Mesendoderm (in vitro differentiated cells): ENCODE results near the gene PNRC2.

ENCODE experiments used
- DNase-seq: peaks from one replicate; pipeline ENCODE4 v3.0.0; 2013
- H2AK5ac ChIP-seq: 2 replicates; pipeline ENCODE4 v1.6.1; 2013; ENCODE audit warnings: low read length, inconsistent platforms
- H2BK120ac ChIP-seq: 2 replicates; pipeline ENCODE4 v1.6.1; 2013; ENCODE audit warnings: low read depth, mild to moderate bottlenecking, low read length, moderate library complexity, mixed read lengths
- H2BK15ac ChIP-seq: replicated peaks from 2 replicates; pipeline ENCODE4 v1.6.1; 2013; ENCODE audit warnings: low read depth, mild to moderate bottlenecking, moderate library complexity
- H2BK5ac ChIP-seq: 2 replicates; pipeline ENCODE4 v1.6.1; 2013; ENCODE audit warnings: low read length, inconsistent platforms
- H3K18ac ChIP-seq: 2 replicates; pipeline ENCODE4 v1.6.1; 2013; ENCODE audit warnings: mild to moderate bottlenecking, low read length, mixed read lengths
- H3K23ac ChIP-seq: one replicate; pipeline ENCODE4 v1.6.1; 2013; ENCODE audit warnings: low read length
- H3K27ac ChIP-seq: 2 replicates; pipeline ENCODE4 v1.5.1; 2013; ENCODE audit warnings: low read depth, mild to moderate bottlenecking, inconsistent platforms, low read length, moderate library complexity
- H3K27me3 ChIP-seq: 2 replicates; pipeline ENCODE4 v1.6.1; 2013; ENCODE audit warnings: low read length, control low read depth, mild to moderate bottlenecking, inconsistent platforms; ENCODE audit not compliant: insufficient read depth, poor library complexity
- H3K36me3 ChIP-seq: 2 replicates; pipeline ENCODE4 v1.6.1; 2013; ENCODE audit warnings: low read length, inconsistent platforms; ENCODE audit not compliant: control insufficient read depth, insufficient read depth
- H3K4ac ChIP-seq: one replicate; pipeline ENCODE4 v1.6.1; 2013; ENCODE audit warnings: low read depth, mild to moderate bottlenecking, low read length, moderate library complexity
- H3K4me1 ChIP-seq: 2 replicates; pipeline ENCODE4 v1.6.1; 2013; ENCODE audit warnings: low read depth, low read length, inconsistent platforms; ENCODE audit not compliant: control insufficient read depth
- H3K4me2 ChIP-seq: 2 replicates; pipeline ENCODE4 v1.6.1; 2013; ENCODE audit warnings: low read length
- H3K4me3 ChIP-seq: 2 replicates; pipeline ENCODE4 v1.5.1; 2013; ENCODE audit warnings: mild to moderate bottlenecking, low read length
- H3K56ac ChIP-seq: one replicate; pipeline ENCODE4 v1.6.1; 2013; ENCODE audit warnings: low read length
- H3K79me1 ChIP-seq: 2 replicates; pipeline ENCODE4 v1.6.1; 2013; ENCODE audit warnings: low read length, inconsistent platforms
- H3K79me2 ChIP-seq: 2 replicates; pipeline ENCODE4 v1.6.1; 2013; ENCODE audit warnings: mild to moderate bottlenecking, low read length; ENCODE audit not compliant: control insufficient read depth, insufficient read depth
- H3K9ac ChIP-seq: 2 replicates; pipeline ENCODE4 v1.6.1; 2013; ENCODE audit warnings: low read length, inconsistent platforms
- H4K5ac ChIP-seq: one replicate; pipeline ENCODE4 v1.6.1; 2013; ENCODE audit warnings: low read length
- H4K8ac ChIP-seq: one replicate; pipeline ENCODE4 v1.6.1; 2013; ENCODE audit warnings: low read depth, mild to moderate bottlenecking, control low read depth, low read length, moderate library complexity
- WGBS: extraction: QIAGEN DNeasy Blood & Tissue Kit; methylation state at CpG from one replicate; pipeline ENCODE4 v1.1.7; 2013; ENCODE audit warnings: low lambda C conversion rate, missing lambda C conversion rate; ENCODE audit not compliant: insufficient coverage; ENCODE audit errors: extremely low coverage; 5-methylcytosine and 5-hydroxymethylcytosine counted together

The PNRC2 gene

DNA sequence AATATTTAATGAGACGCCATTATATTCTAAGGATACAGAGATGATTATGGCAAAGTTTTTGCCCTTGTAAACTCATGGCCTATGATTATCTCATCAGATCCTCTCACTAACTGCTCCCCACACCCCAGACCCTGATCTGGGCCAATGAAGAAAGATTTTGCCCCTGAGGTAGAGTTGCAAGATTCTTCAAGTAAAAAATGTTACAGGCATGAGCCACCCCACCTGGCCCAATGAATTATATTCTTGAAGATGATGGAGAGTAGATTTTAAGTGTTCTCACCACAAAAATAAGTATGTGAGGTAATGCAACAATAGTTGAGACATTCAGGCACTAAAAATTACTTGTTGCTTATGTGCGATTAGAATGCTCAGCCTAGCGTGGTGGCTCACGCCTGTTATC, 44.7 kb upstream of the PNRC2 start:
- Histone ChIP-seq H3K18ac (no peak overlapping the region), H3K27ac (no peak overlapping the region), H3K9ac (no peak overlapping the region), H2BK120ac (no peak overlapping the region), H4K8ac (no peak overlapping the region), H3K36me3 (no peaks in the 10 kb centered on the region), H2BK15ac (no peak overlapping the region), H3K23ac (no peak overlapping the region), H3K4me1 (no peaks in the 10 kb centered on the region), H3K56ac (no peak overlapping the region), H2BK5ac (no peak overlapping the region), H4K5ac (no peak overlapping the region), H3K27me3 (no peaks in the 10 kb centered on the region), H3K4ac (no peak overlapping the region), H3K79me1 (no peaks in the 10 kb centered on the region), H3K4me3 (no peak overlapping the region), H2AK5ac (no peak overlapping the region), H3K4me2 (no peak overlapping the region), H3K79me2 (no peaks in the 10 kb centered on the region)
- DNase-seq, result no peak
- no CpG with 5 or more reads among the region's 4 CpGs for WGBS

DNA sequence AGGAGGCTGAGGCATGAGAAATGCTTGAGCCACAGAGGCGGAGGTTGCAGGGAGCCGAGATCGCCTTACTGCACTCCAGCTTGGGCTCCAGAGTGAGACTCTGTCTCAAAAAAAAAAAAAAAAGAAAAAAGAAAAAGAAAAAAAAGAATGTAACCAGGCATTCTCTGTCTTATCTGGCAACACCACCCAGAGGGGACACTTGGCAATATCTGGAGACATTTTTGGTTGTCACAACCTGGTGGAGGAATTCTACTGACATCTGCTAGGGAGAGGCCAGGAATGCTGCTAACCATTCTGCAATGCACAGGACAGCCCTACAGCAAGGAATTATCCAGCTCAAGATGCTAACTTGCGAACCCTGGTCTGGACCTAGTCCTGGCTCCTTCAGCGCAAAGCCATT, 44.2 kb upstream of the PNRC2 start:
- Histone ChIP-seq H3K4me2 (no peak overlapping the region), H4K5ac (no peak overlapping the region), H3K9ac (no peak overlapping the region), H3K18ac (no peak overlapping the region), H3K4me1 (no peaks in the 10 kb centered on the region), H3K4ac (no peak overlapping the region), H2BK15ac (no peak overlapping the region), H3K36me3 (no peaks in the 10 kb centered on the region), H4K8ac (no peak overlapping the region), H3K79me2 (no peaks in the 10 kb centered on the region), H3K4me3 (no peak overlapping the region), H2BK120ac (no peak overlapping the region), H3K79me1 (no peaks in the 10 kb centered on the region), H2BK5ac (no peak overlapping the region), H3K27ac (no peak overlapping the region), H3K56ac (no peak overlapping the region), H3K23ac (no peak overlapping the region), H2AK5ac (no peak overlapping the region), H3K27me3 (no peaks in the 10 kb centered on the region)
- no CpG with 5 or more reads among the region's 5 CpGs for whole genome bisulfite sequencing
- DNase-seq, result no peak

DNA sequence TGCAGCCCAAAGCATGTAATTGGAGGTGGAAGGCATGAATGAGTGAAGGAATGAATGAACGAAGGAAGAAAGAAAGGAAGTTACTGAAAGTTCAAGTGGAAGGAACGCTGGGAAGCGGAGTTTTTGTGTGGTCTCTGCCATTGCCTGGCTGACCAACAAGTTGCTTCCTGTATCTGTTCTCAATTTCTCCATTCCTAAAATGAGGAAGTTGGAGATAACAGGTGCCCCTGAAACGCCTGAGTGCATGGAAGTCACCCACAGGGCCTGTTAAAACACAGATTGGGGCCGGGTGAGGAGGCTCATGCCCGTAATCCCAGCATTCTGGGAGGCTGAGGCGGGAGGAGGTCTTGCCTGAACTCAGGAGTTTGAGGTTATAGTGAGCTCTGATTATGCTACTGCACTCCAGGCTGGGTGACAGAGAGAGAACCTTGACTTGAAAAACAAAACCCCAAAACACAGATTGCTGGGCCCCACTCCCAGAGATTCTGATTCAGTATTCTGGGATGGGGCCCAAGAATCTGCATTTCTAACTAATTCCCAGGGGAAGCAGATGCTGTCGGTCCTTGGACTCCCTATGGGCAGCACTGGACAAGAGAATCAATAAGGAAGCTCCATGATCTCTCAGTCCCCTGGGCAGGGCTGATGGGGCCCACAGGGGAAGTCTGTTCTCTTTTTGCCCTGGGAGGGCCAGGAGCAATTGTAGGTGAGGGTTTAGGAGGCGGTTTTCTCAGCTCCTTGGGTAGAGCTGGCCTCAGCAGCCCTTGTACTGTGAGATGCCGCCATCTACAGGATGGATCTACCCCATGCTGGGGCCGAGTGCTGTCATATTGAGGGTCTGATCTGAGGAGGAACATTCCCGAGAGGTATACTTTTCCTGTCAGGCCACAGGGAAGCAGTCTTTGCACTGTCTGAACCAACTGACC, 43.2 kb upstream of the PNRC2 start:
- peak; percentile 93 for DNase-seq

DNA sequence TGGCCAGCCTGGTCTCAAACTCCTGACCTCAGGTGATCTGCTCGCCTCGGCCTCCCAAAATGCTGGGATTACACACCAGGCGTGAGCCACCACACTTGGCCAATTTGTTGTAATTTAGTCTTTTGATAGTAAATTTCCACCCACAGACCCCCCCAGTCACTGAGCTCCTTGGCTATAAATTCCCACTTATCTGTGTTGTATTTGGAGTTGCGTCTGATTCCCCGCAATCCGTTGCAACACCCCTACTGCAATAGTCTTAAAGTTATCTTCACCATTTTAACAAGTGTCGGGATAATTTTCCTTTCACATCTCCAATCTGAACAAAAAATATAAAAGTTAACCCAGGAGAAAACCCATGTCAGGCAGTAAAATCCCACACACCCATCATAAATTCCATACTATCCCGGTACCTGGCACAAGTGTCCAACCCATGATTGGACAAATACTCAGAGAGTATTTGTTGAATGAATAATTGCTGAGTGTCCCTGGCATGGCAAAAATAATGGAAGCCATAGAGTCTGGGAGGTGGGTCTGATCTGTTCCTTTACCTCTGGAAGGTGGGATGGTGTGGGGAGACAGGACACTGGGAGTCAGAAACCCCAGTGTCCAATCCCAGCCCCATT, 37.2 kb upstream of the PNRC2 start:
- H3K4me3 ChIP-seq, result no peak overlapping the region

More for the DNA sequence above, 43.2 kb upstream of the PNRC2 start:
- Histone ChIP-seq H4K8ac (no peak overlapping the region), H2BK5ac (no peak overlapping the region), H3K56ac (no peak overlapping the region), H3K4me1 (no peaks in the 10 kb centered on the region), H3K18ac (no peak overlapping the region), H3K79me1 (no peaks in the 10 kb centered on the region), H3K36me3 (no peaks in the 10 kb centered on the region), H3K4me2 (no peak overlapping the region), H4K5ac (peak overlapping the region; percentile 56), H3K79me2 (no peaks in the 10 kb centered on the region), H2BK15ac (no peak overlapping the region), H3K9ac (no peak overlapping the region), H3K27me3 (no peaks in the 10 kb centered on the region), H2AK5ac (no peak overlapping the region), H3K27ac (no peak overlapping the region), H3K4me3 (no peak overlapping the region), H3K4ac (no peak overlapping the region), H2BK120ac (no peak overlapping the region), H3K23ac (no peak overlapping the region)
- no CpG with 5 or more reads among the region's 12 CpGs for WGBS

GRCh38 chr1:23923592-23924499, 35.8 kb upstream of the PNRC2 start:
- Histone ChIP-seq H3K79me1 (no peaks in the 10 kb centered on the region), H3K36me3 (no peaks in the 10 kb centered on the region), H2BK5ac (no peak overlapping the region), H2BK120ac (no peak overlapping the region), H3K4me2 (no peak overlapping the region), H2BK15ac (no peak overlapping the region), H3K27ac (no peak overlapping the region), H3K4me1 (no peaks in the 10 kb centered on the region), H3K27me3 (no peaks in the 10 kb centered on the region), H3K56ac (no peak overlapping the region), H4K5ac (no peak overlapping the region), H4K8ac (no peak overlapping the region), H2AK5ac (no peak overlapping the region), H3K4me3 (no peak overlapping the region), H3K4ac (no peak overlapping the region), H3K23ac (no peak overlapping the region), H3K18ac (no peak overlapping the region), H3K79me2 (no peaks in the 10 kb centered on the region), H3K9ac (no peak overlapping the region)
- WGBS, result no CpG with 5 or more reads among the region's 8 CpGs
- DNase-seq, result no peak

More for the DNA sequence above, 37.2 kb upstream of the PNRC2 start:
- Histone ChIP-seq H2BK15ac (no peak overlapping the region), H3K36me3 (no peaks in the 10 kb centered on the region), H4K8ac (no peak overlapping the region), H3K4me2 (no peak overlapping the region), H3K4ac (no peak overlapping the region), H3K23ac (no peak overlapping the region), H3K18ac (no peak overlapping the region), H3K27me3 (no peaks in the 10 kb centered on the region), H3K4me1 (no peaks in the 10 kb centered on the region), H3K27ac (no peak overlapping the region), H2BK120ac (no peak overlapping the region), H3K79me2 (no peaks in the 10 kb centered on the region), H3K79me1 (no peaks in the 10 kb centered on the region), H2BK5ac (no peak overlapping the region), H4K5ac (no peak overlapping the region), H2AK5ac (no peak overlapping the region), H3K56ac (no peak overlapping the region), H3K9ac (no peak overlapping the region)
- no peak for DNase-seq
- no CpG with 5 or more reads among the region's 8 CpGs for WGBS
